Measurements from ENCODE around the gene NPY5R. TPM values are rescaled to one million over a fixed set of nuclear protein-coding genes. Genes with fewer than 3 reads are reported as not detected.

Gene NPY5R
- polyA plus RNA-seq (ENCODE audit: insufficient read length) = 6.5 TPM
- long read RNA-seq, donor 1, partial matches to known transcripts = 0 of 4 reads
- long read RNA-seq, donor 1, other reads (novel, unspliced or antisense) = 0 of 4 reads
- long read RNA-seq, donor 2, transcript NPY5R-202 (1 exons, 1,418 nt) = major isoform, 6 of 9 reads
- long read RNA-seq, donor 2, partial matches to known transcripts = 0 of 9 reads
- long read RNA-seq, donor 2, other reads (novel, unspliced or antisense) = 0 of 9 reads
- long read RNA-seq, donor 3, partial matches to known transcripts = 0 of 4 reads
- long read RNA-seq, donor 3, other reads (novel, unspliced or antisense) = 0 of 4 reads
- long read RNA-seq, donor 4, partial matches to known transcripts = 0 of 1 reads
- long read RNA-seq, donor 4, other reads (novel, unspliced or antisense) = 0 of 1 reads
- long read RNA-seq, donor 5, transcript NPY5R-202 (1 exons, 1,418 nt) = major isoform, 7 of 7 reads
- long read RNA-seq, donor 5, partial matches to known transcripts = 0 of 7 reads
- long read RNA-seq, donor 5, other reads (novel, unspliced or antisense) = 0 of 7 reads
- long read RNA-seq, donor 6, partial matches to known transcripts = 0 of 4 reads
- long read RNA-seq, donor 6, other reads (novel, unspliced or antisense) = 0 of 4 reads
- long read RNA-seq, donor 7, partial matches to known transcripts = 0 of 5 reads
- long read RNA-seq, donor 7, other reads (novel, unspliced or antisense) = 0 of 5 reads
- long read RNA-seq, donor 8, partial matches to known transcripts = 0 of 3 reads
- long read RNA-seq, donor 8, other reads (novel, unspliced or antisense) = 0 of 3 reads

GRCh38 chr4:163343604-163344146 lies at the start of gene NPY5R:
TSS of gene NPY5R (plus strand) at chr4:163343892. CDS start at chr4:163350274, 6,382 bp downstream.
- no peak for DNase-seq

- no peak for DNase-seq
These were observed 48.6 kb upstream of the NPY5R start for GRCh38 chr4:163295138-163295537.

- no peak for DNase-seq
These were observed 43.2 kb upstream of the NPY5R start for GRCh38 chr4:163300445-163300844.

GRCh38 chr4:163303069-163303468 lies 40.6 kb upstream of the NPY5R start:
- DNase-seq = no peak

GRCh38 chr4:163309466-163309865 lies 34.2 kb upstream of the NPY5R start:
- DNase-seq = no peak

- no peak for DNase-seq
These were observed 26.6 kb upstream of the NPY5R start for GRCh38 chr4:163317110-163317509.

- no peak for DNase-seq
These were observed 12.6 kb upstream of the NPY5R start for GRCh38 chr4:163330916-163331628.

GRCh38 chr4:163331629-163332376 lies 11.9 kb upstream of the NPY5R start:
- no peak for DNase-seq

DNA sequence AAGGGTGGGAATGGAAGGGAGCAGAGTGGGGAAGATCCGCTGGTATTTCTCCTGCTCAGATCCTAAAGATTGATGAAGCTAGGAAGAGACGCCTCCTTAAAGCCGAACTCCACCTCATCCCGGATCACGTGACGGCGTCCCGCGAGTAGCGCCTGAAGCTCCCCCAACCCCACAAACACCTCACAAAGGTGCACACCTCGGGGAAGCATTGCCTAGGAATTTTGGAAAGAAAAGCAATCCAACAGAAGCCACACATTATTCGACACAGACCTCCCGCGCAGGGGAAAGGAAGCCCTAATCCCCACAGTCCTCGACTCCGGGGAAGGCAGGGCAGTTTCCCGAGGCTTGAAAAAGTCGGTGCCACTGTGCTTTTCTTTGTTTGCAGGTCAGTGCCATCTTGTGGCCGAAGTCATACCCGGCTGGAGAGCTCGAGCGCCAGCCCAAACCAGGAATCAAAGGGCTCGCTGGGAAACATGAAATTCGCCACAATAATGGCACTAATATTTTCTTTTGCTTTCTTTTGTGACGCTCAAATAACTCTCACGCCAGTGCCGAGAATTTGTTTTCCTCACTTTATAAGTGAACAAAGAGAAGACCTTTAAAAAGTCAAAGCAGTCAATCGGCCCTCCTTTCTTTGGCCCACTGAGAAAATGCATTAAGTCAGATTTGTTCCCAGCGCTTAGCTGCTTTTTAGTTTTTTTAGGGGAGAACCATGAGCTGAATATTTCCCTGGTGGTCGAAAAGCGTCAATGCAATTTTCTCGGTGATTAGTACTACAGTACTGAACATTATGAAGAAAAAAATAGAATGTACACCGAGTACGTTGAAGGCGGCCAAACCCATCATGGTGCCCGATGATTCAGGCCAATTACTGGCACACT lies 10.9 kb upstream of the NPY5R start, which contains the start of gene NPY1R:
Gene NPY1R (minus strand): TSS at position 71 of the 881 bp plus-strand sequence. CDS start 6,042 bp downstream, outside the sequence.
- peak; percentile 81 for DNase-seq

GRCh38 chr4:163335384-163335783 lies 8.3 kb upstream of the NPY5R start:
- DNase-seq = no peak

DNA sequence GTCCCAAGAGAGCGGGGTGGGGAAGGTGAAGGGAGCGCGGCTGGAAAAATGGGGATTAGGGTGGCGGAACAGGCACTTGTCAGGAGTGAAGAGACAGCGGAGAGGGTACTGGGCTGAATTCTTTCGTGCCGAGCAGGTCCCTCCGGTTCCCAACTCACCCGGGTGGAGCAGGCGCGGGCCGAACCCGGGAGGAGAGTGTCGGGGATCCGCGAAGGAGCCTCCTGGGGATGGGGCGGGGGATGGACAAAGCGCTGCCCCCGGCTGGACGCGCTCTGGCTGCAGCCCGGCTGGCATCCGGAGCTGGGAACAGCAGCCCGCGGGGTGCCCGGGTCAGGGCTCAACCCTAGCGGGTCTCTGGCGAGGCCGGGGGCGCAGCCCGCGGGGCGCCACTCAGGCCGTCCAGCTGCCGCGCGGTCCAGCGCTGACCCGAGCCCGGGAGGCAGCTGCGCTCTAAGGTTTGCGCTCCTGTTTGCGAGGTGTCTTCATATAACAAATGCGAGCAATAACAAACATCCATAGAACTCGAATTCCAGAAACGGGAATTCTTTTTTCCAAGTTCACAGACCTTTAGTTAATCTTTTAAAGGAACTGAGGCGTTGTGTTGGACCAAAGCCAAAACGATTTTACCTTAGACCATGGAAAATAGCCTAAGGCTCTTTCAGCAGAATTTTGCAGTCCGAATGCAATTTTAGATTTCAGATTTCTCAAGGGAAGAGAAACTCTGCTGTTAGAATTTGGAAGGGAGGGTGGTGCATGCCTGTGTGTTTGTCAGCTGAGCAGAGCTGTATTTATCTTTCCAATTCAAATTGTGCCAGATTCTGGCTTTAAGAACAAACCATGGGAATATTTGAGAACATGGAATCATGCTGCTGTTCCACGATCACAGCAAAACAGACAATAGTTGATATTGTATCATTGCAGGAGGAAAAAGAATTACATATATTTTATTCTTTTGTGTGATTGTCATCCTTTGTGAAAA lies 744 bp downstream of the NPY5R start:
- DNase-seq = peak; percentile 33

- DNase-seq = no peak
These were observed 7.0 kb downstream of the NPY5R start for GRCh38 chr4:163350672-163351071.

- DNase-seq = no peak
These were observed 9.4 kb downstream of the NPY5R start for GRCh38 chr4:163353054-163353453.

GRCh38 chr4:163356104-163356503 lies 12.4 kb downstream of the NPY5R start:
- DNase-seq = no peak

GRCh38 chr4:163367651-163368050 lies 24.0 kb downstream of the NPY5R start:
- DNase-seq = no peak

- DNase-seq = no peak
These were observed 28.3 kb downstream of the NPY5R start for GRCh38 chr4:163372029-163372428.

GRCh38 chr4:163378661-163379060 lies 35.0 kb downstream of the NPY5R start:
- DNase-seq = no peak

GRCh38 chr4:163380703-163381102 lies 37.0 kb downstream of the NPY5R start:
- DNase-seq = no peak
